ENCODE data around the gene SLC25A25.
A peak's percentile ranks its signal among the peaks of the same experiment; 100 is the strongest.

Gene SLC25A25

DNA sequence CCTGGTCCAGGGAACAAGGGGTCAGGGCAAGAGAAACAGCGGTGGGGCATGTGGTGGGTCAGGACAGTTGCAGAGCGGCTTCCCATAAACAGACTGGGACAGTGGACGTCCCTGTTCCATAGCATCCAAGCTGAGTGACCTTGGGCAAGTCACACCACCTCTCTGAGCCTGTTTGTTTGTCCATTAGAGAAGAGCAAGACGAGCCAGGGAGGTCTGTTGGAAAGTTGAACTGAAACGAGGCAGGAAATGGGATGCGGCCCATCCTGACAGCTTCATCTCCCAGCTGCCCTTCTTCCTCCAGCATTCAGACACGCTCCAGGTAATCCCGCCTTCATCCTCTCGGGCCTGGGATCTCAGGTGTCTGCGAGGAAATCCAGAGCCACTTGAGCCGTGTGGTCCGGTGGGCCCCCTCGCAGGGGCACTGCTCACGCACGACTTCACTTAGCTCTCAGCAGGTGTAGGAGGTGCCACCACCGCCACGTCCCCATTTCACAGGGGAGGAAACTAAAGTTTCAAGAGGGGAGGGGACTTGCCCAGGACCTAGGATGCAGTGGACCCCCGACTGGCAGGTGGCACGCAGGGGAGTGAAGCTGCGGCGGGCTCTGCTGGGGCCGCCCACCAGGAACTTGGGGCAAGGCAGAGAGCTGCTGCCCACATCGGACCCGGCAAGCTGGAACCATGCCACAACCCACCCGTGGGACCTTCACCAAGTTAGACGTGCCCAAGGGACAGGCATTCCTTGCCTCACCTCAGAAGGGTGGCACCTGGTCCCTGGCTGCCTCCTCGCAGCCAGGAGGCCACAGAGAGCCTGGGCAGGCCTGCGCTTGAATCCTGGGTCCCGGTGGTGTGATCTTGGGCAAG lies 46.5 kb downstream of the SLC25A25 start:
- no peak for TF ChIP-seq CTCF (conservative IDR thresholded peaks at IDR 0.05; ENCODE audit: low read depth, low read length)
- no peak overlapping the region for H3K4me3 ChIP-seq (ENCODE audit: low read depth, low read length)
- no peak for DNase-seq (ENCODE audit: low read depth)

DNA sequence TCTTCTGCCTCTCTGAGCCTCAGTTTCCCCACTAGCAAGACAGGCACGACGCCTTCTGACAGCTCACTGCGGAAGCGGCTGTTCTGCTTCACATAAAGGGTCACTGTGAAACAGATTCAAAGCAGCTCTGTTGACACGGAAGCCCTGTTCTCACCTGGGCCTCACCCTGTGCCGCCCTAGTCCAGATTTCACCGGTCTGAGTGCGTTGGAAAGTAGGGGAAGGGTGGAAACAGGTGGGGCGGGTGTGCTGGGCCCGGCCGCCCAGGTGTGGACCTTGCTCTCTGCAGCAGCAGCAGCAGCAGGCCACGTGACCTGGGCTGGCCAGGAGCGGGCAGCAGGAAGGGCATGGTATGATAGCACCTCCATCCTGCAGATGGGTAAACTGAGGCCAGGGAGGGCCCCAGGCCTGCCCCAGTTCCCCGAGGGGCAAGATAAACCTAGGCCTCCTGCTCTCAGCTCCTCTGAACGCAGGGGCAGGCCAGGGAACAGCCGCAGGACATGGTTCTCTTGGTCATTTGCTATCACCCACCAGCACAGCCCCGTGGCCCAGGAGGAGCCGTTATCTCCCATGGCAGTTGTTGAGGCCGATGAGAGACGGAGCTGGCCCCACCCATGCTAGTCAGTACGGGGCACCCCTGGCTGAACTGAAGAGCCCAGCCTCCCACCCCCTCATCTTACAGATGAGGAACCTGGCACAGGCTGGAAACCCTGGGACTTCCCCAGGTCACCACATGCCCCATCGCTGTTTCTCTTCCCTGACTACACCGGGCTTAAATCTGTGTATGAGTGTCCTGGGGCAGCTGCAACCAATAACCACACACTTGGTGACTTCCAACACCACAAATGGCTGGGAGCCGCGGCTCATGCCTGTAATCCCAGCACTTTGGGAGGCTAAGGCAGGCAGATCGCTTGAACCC lies 47.4 kb downstream of the SLC25A25 start:
- no peak overlapping the region for H3K4me3 ChIP-seq (ENCODE audit: low read depth, low read length)
- no peak for TF ChIP-seq CTCF (conservative IDR thresholded peaks at IDR 0.05; ENCODE audit: low read depth, low read length)
- DNase-seq (ENCODE audit: low read depth), result no peak

- H3K4me3 ChIP-seq (ENCODE audit: low read depth, low read length), result no peak overlapping the region
- no peak for DNase-seq (ENCODE audit: low read depth)
- no peak for TF ChIP-seq CTCF (conservative IDR thresholded peaks at IDR 0.05; ENCODE audit: low read depth, low read length)
Measured at GRCh38 chr9:128116104-128117083, 48.4 kb downstream of the SLC25A25 start.

GRCh38 chr9:128117613-128118471 lies 49.8 kb downstream of the SLC25A25 start:
- peak; percentile 91 for DNase-seq (ENCODE audit: low read depth)
- TF ChIP-seq CTCF (conservative IDR thresholded peaks at IDR 0.05; ENCODE audit: low read depth, low read length), result peak; percentile 100
- peak overlapping the region; percentile 28 for H3K4me3 ChIP-seq (ENCODE audit: low read depth, low read length)

DNA sequence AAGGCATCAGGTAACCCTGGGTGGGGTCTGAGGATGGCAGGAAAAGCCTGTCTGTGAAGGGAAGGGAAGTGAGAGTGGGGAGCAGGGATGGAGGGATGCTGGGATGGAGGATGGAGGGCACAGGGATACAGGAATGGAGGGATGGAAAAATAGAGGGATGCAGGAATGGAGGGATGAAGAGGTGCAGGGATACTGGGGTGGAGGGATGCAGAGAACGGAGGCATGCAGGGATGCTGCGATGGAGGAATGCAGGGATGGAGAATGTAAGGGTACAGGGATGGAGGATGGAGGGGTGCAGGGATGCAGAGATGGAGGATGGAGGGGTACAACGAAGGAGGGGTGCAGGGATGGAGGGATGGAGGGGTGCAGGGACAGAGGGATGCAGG lies 50.4 kb downstream of the SLC25A25 start:
- DNase-seq (ENCODE audit: low read depth), result no peak
- TF ChIP-seq CTCF (conservative IDR thresholded peaks at IDR 0.05; ENCODE audit: low read depth, low read length), result no peak
- no peak overlapping the region for H3K4me3 ChIP-seq (ENCODE audit: low read depth, low read length)
